Mesendoderm (in vitro differentiated cells): Measurements from ENCODE around the gene SMIM12.

Experiments
- DNase-seq: peaks from one replicate; pipeline ENCODE4 v3.0.0; 2013
- H2AK5ac ChIP-seq: 2 replicates; pipeline ENCODE4 v1.6.1; 2013; ENCODE audit warnings: low read length, inconsistent platforms
- H2BK120ac ChIP-seq: 2 replicates; pipeline ENCODE4 v1.6.1; 2013; ENCODE audit warnings: low read depth, mild to moderate bottlenecking, low read length, moderate library complexity, mixed read lengths
- H2BK15ac ChIP-seq: replicated peaks from 2 replicates; pipeline ENCODE4 v1.6.1; 2013; ENCODE audit warnings: low read depth, mild to moderate bottlenecking, moderate library complexity
- H2BK5ac ChIP-seq: 2 replicates; pipeline ENCODE4 v1.6.1; 2013; ENCODE audit warnings: low read length, inconsistent platforms
- H3K18ac ChIP-seq: 2 replicates; pipeline ENCODE4 v1.6.1; 2013; ENCODE audit warnings: mild to moderate bottlenecking, low read length, mixed read lengths
- H3K23ac ChIP-seq: one replicate; pipeline ENCODE4 v1.6.1; 2013; ENCODE audit warnings: low read length
- H3K27ac ChIP-seq: 2 replicates; pipeline ENCODE4 v1.5.1; 2013; ENCODE audit warnings: low read depth, mild to moderate bottlenecking, inconsistent platforms, low read length, moderate library complexity
- H3K27me3 ChIP-seq: 2 replicates; pipeline ENCODE4 v1.6.1; 2013; ENCODE audit warnings: low read length, control low read depth, mild to moderate bottlenecking, inconsistent platforms; ENCODE audit not compliant: insufficient read depth, poor library complexity
- H3K36me3 ChIP-seq: 2 replicates; pipeline ENCODE4 v1.6.1; 2013; ENCODE audit warnings: low read length, inconsistent platforms; ENCODE audit not compliant: control insufficient read depth, insufficient read depth
- H3K4ac ChIP-seq: one replicate; pipeline ENCODE4 v1.6.1; 2013; ENCODE audit warnings: low read depth, mild to moderate bottlenecking, low read length, moderate library complexity
- H3K4me1 ChIP-seq: 2 replicates; pipeline ENCODE4 v1.6.1; 2013; ENCODE audit warnings: low read depth, low read length, inconsistent platforms; ENCODE audit not compliant: control insufficient read depth
- H3K4me2 ChIP-seq: 2 replicates; pipeline ENCODE4 v1.6.1; 2013; ENCODE audit warnings: low read length
- H3K4me3 ChIP-seq: 2 replicates; pipeline ENCODE4 v1.5.1; 2013; ENCODE audit warnings: mild to moderate bottlenecking, low read length
- H3K56ac ChIP-seq: one replicate; pipeline ENCODE4 v1.6.1; 2013; ENCODE audit warnings: low read length
- H3K79me1 ChIP-seq: 2 replicates; pipeline ENCODE4 v1.6.1; 2013; ENCODE audit warnings: low read length, inconsistent platforms
- H3K79me2 ChIP-seq: 2 replicates; pipeline ENCODE4 v1.6.1; 2013; ENCODE audit warnings: mild to moderate bottlenecking, low read length; ENCODE audit not compliant: control insufficient read depth, insufficient read depth
- H3K9ac ChIP-seq: 2 replicates; pipeline ENCODE4 v1.6.1; 2013; ENCODE audit warnings: low read length, inconsistent platforms
- H4K5ac ChIP-seq: one replicate; pipeline ENCODE4 v1.6.1; 2013; ENCODE audit warnings: low read length
- H4K8ac ChIP-seq: one replicate; pipeline ENCODE4 v1.6.1; 2013; ENCODE audit warnings: low read depth, mild to moderate bottlenecking, control low read depth, low read length, moderate library complexity
- WGBS: extraction: QIAGEN DNeasy Blood & Tissue Kit; methylation state at CpG from one replicate; pipeline ENCODE4 v1.1.7; 2013; ENCODE audit warnings: low lambda C conversion rate, missing lambda C conversion rate; ENCODE audit not compliant: insufficient coverage; ENCODE audit errors: extremely low coverage; 5-methylcytosine and 5-hydroxymethylcytosine counted together

Gene SMIM12

GRCh38 chr1:34839526-34840305 is 19.8 kb downstream of the SMIM12 start:
- no peak overlapping the region for H4K5ac ChIP-seq
- H3K27ac ChIP-seq: no peak overlapping the region
- no peak overlapping the region for H3K4me3 ChIP-seq
- peaks cover 18% of the 10 kb centered on the region for H3K4me1 ChIP-seq
- no peak overlapping the region for H2BK5ac ChIP-seq
- H3K4me2 ChIP-seq: no peak overlapping the region
- H2AK5ac ChIP-seq: no peak overlapping the region
- no peaks in the 10 kb centered on the region for H3K27me3 ChIP-seq
- no peaks in the 10 kb centered on the region for H3K79me2 ChIP-seq
- no CpG with 5 or more reads among the region's 14 CpGs for WGBS
- no peak overlapping the region for H2BK15ac ChIP-seq
- H4K8ac ChIP-seq: no peak overlapping the region
- no peak overlapping the region for H3K9ac ChIP-seq
- no peak overlapping the region for H3K4ac ChIP-seq
- H3K79me1 ChIP-seq: no peaks in the 10 kb centered on the region
- H3K18ac ChIP-seq: no peak overlapping the region
- no peak overlapping the region for H2BK120ac ChIP-seq
- no peak overlapping the region for H3K23ac ChIP-seq
- no peak for DNase-seq
- no peaks in the 10 kb centered on the region for H3K36me3 ChIP-seq
- no peak overlapping the region for H3K56ac ChIP-seq

GRCh38 chr1:34833711-34834110 is 25.8 kb downstream of the SMIM12 start:
- no peak overlapping the region for H2BK120ac ChIP-seq

DNA sequence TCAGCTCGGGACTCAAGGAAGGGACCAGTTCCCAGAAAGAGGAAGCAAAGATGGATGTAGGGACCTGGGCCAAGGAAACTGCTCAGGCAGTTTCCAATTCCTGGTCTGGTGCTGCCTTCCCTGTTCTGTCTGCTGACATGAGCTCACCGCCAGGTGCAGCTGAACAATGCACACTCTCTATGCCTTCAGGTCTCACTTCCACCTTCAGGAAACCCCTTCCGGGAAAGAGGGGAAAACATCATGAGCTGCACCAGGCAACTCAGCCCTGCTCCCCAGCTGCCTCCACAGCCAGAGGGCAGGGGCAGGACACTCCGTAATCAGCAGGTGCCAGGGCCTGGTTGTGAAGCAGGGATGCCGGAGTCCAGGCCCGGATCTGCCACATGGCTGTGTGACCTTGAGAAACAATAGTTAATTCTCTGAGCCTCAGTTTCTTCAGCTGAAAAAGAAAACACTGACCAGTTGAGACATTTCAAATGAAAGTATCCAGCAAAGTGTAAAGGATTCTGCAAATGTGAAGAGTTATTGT is 27.8 kb downstream of the SMIM12 start:
- no peaks in the 10 kb centered on the region for H3K4me1 ChIP-seq
- WGBS: no CpG with 5 or more reads among the region's 6 CpGs
- DNase-seq: no peak

More at GRCh38 chr1:34833711-34834110, 25.8 kb downstream of the SMIM12 start:
- no peak overlapping the region for H3K4ac ChIP-seq
- H3K23ac ChIP-seq: no peak overlapping the region
- no peaks in the 10 kb centered on the region for H3K79me2 ChIP-seq
- no peak overlapping the region for H3K27ac ChIP-seq
- H2AK5ac ChIP-seq: no peak overlapping the region
- H3K79me1 ChIP-seq: no peaks in the 10 kb centered on the region
- H4K8ac ChIP-seq: no peak overlapping the region
- H3K36me3 ChIP-seq: no peaks in the 10 kb centered on the region
- H3K4me2 ChIP-seq: no peak overlapping the region
- H2BK15ac ChIP-seq: no peak overlapping the region
- H2BK5ac ChIP-seq: no peak overlapping the region
- no peak overlapping the region for H3K56ac ChIP-seq
- no CpG with 5 or more reads among the region's 1 CpG for WGBS
- H3K4me1 ChIP-seq: no peaks in the 10 kb centered on the region
- no peaks in the 10 kb centered on the region for H3K27me3 ChIP-seq
- H4K5ac ChIP-seq: no peak overlapping the region
- no peak overlapping the region for H3K18ac ChIP-seq
- DNase-seq: no peak
- H3K9ac ChIP-seq: no peak overlapping the region
- no peak overlapping the region for H3K4me3 ChIP-seq

DNA sequence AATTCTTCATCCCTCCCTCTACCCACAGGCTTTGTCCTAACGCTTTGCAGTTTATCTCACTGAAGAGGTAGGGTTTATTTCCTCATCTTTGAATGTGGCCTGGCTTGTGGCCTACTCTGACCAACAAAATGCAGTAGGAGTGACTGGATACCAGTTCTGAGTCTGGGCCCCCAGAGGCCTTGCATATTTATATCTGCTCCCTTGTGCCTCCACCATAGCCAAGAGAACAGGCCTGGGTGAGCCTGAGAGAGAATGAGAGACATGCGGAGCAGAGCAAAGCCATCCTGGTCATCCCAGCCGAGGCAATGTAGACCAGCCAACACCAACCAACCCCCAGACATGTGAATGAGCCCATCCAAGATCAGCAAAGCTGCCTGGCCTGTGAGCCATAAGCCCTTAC is 30.3 kb downstream of the SMIM12 start:
- Histone ChIP-seq H3K36me3 (no peaks in the 10 kb centered on the region), H2BK120ac (no peak overlapping the region), H3K27me3 (no peaks in the 10 kb centered on the region), H3K79me2 (no peaks in the 10 kb centered on the region), H3K4me1 (no peaks in the 10 kb centered on the region), H3K4ac (no peak overlapping the region), H4K8ac (no peak overlapping the region), H3K4me3 (no peak overlapping the region), H2BK5ac (no peak overlapping the region), H4K5ac (no peak overlapping the region), H2AK5ac (no peak overlapping the region), H3K4me2 (no peak overlapping the region), H3K79me1 (no peaks in the 10 kb centered on the region), H3K56ac (no peak overlapping the region), H3K18ac (no peak overlapping the region), H3K27ac (no peak overlapping the region), H3K9ac (no peak overlapping the region), H2BK15ac (no peak overlapping the region), H3K23ac (no peak overlapping the region)
- no peak for DNase-seq
- no CpG with 5 or more reads among the region's 3 CpGs for WGBS

More for the DNA sequence above, 27.8 kb downstream of the SMIM12 start:
- Histone ChIP-seq H3K27ac (no peak overlapping the region), H3K4me3 (no peak overlapping the region), H3K23ac (no peak overlapping the region), H3K4ac (no peak overlapping the region), H2BK15ac (no peak overlapping the region), H2AK5ac (no peak overlapping the region), H3K27me3 (no peaks in the 10 kb centered on the region), H2BK5ac (no peak overlapping the region), H3K4me2 (no peak overlapping the region), H2BK120ac (no peak overlapping the region), H3K56ac (no peak overlapping the region), H4K8ac (no peak overlapping the region), H3K9ac (no peak overlapping the region), H4K5ac (no peak overlapping the region), H3K79me1 (no peaks in the 10 kb centered on the region), H3K36me3 (no peaks in the 10 kb centered on the region), H3K18ac (no peak overlapping the region), H3K79me2 (no peaks in the 10 kb centered on the region)

GRCh38 chr1:34828611-34829010 is 30.9 kb downstream of the SMIM12 start:
- Histone ChIP-seq H3K4me2 (no peak overlapping the region), H3K4ac (no peak overlapping the region), H2BK15ac (no peak overlapping the region), H2BK120ac (no peak overlapping the region), H3K79me1 (no peaks in the 10 kb centered on the region), H3K23ac (no peak overlapping the region), H3K79me2 (no peaks in the 10 kb centered on the region), H3K4me3 (no peak overlapping the region), H3K9ac (no peak overlapping the region), H3K27me3 (no peaks in the 10 kb centered on the region), H3K18ac (no peak overlapping the region), H4K8ac (no peak overlapping the region), H4K5ac (no peak overlapping the region), H3K36me3 (no peaks in the 10 kb centered on the region), H2BK5ac (no peak overlapping the region), H3K27ac (no peak overlapping the region), H3K56ac (no peak overlapping the region), H2AK5ac (no peak overlapping the region), H3K4me1 (no peaks in the 10 kb centered on the region)
- WGBS: no CpG with 5 or more reads among the region's 2 CpGs
- no peak for DNase-seq
